Upper lobe of right lung (tissue), 1 donor: ENCODE results near the gene L3MBTL2. TPM values are rescaled to one million over a fixed set of nuclear protein-coding genes. Genes with fewer than 3 reads are reported as not detected.

Source experiments
- ATAC-seq: fragments of 200-7000 bp; cut with Tn5 transposase; one replicate; pipeline ENCODE4 v1.9.1; 2020; ENCODE audit warnings: mild to moderate bottlenecking, moderate library complexity
- DNase-seq: peaks from one replicate; pipeline ENCODE4 v3.0.0-alpha.2; 2020
- H3K27ac ChIP-seq: fragments of 200-600 bp; one replicate; pipeline ENCODE4 v1.8.0; 2022
- H3K27me3 ChIP-seq: fragments of 200-600 bp; one replicate; pipeline ENCODE4 v1.8.0; 2022; ENCODE audit warnings: mild to moderate bottlenecking
- H3K36me3 ChIP-seq: fragments of 200-600 bp; one replicate; pipeline ENCODE4 v1.8.0; 2022
- H3K4me1 ChIP-seq: fragments of 200-600 bp; one replicate; pipeline ENCODE4 v1.8.0; 2022
- H3K4me3 ChIP-seq: fragments of 200-600 bp; one replicate; pipeline ENCODE4 v1.8.0; 2022; ENCODE audit warnings: mild to moderate bottlenecking
- H3K9me3 ChIP-seq: fragments of 200-600 bp; one replicate; pipeline ENCODE4 v1.8.0; 2022
- CTCF ChIP-seq: fragments of 200-600 bp; IDR thresholded peaks from one replicate; pipeline ENCODE4 v1.8.0; 2022; ENCODE audit warnings: antibody characterized with exemption
- intact Hi-C: fragments of 100-400 bp; cut with DNase I; formaldehyde crosslinking; loops from one replicate; pipeline ENCODE4 v1.11.0; 2022
- total RNA-seq: library from RNA; stranded (reverse); fragmentation: NEBNext Ultra II Directional; extraction: Animal tissue kit (Norgen Biotek cat#: 25700); gene quantifications from one replicate; pipeline ENCODE4 v1.2.1, GENCODE V29; 2021
- donor health status: DM: no; HTN: yes; CAD: no; lungs with severe emphysema.

Gene L3MBTL2
- total RNA-seq, 1 donor from 2014 or later = 24.0 TPM

DNA sequence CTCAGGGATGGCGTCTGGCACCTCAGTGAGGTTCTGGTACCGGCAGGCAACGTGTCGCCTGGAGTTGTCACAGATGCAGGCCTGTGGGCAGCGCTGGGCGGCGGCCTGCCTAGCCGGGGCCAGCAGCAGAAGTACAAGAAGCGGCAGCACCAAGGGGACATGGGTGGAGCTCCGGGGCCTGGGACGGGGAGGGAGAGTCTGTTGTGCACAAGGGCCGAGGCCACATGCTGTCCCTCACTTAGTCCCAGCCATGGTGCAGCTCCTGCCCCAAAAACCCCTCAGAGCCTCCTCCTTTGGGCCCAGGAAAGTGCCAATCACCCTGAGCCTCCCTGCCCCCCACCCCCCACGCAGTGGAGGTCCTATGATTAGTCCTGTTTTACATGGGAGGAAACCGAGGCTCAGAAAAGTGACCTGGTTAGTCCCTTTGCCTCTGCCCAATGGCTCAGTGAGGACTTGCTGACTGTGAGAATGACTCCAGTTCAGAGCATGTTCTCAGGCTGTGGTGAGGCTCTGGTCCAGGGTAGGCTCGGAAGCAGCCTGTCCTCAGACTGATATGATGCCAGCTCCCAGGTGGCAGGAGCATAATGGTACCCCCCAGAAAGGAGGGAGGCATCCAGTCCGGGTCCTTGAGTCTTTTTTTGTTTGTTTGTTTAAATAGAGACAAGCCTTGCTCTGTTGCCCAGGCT lies 34.5 kb downstream of the L3MBTL2 start:
- TF ChIP-seq CTCF = no peak
- ATAC-seq = no peak
- Histone ChIP-seq H3K9me3 (no peaks in the 10 kb centered on the region), H3K27me3 (no peaks in the 10 kb centered on the region), H3K4me1 (peaks cover 8% of the 10 kb centered on the region), H3K36me3 (no peaks in the 10 kb centered on the region), H3K27ac (no peak overlapping the region), H3K4me3 (no peak overlapping the region)
- intact Hi-C loops = no loop called here
- no peak for DNase-seq

- Histone ChIP-seq H3K27me3 (no peaks in the 10 kb centered on the region), H3K27ac (no peak within 1 kb of the TSS), H3K9me3 (no peaks in the 10 kb centered on the region), H3K4me1 (peaks cover 8% of the 10 kb centered on the region), H3K4me3 (no peak within 1 kb of the TSS), H3K36me3 (peaks cover 4% of the 10 kb centered on the region)
- ATAC-seq (no peak), DNase-seq (no peak)
- TF ChIP-seq CTCF = no peak
- intact Hi-C loops = no loop called here
These were observed 35.4 kb downstream of the L3MBTL2 start, which contains the start of gene CHADL for GRCh38 chr22:41240377-41241132. TSS of gene CHADL (minus strand) at chr22:41240931. CDS start at chr22:41240881, 50 bp downstream.

DNA sequence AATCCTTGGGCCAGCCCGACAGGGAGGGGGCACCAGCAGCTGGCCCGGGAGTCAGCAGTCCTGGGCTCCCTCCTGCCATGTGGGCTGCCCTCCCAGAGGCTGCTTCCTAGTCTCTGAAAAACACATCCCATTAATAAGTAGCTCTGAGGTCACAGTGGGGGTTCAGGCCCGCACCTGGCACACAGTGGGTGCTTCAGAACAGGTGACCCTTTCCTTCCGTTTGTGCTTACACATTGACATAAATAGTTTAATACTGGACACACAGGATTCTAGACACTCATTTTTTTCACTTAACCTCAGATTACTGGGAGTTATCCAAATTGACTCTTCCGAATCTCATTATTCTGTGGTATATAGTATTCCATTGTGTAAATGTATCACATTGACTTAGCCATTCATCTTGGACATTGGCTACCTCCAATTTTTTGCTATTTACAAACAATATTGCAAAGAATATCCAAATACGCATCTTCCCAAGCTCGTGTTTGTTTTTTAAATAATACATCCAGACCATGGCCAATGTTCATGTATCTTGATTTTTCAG lies 36.1 kb downstream of the L3MBTL2 start:
- intact Hi-C loops = no loop called here
- H3K4me1 ChIP-seq = peaks cover 8% of the 10 kb centered on the region
- H3K9me3 ChIP-seq = no peaks in the 10 kb centered on the region
- no peak for DNase-seq
- peaks cover 10% of the 10 kb centered on the region for H3K36me3 ChIP-seq
- no peak for TF ChIP-seq CTCF
- ATAC-seq = no peak
- no peak overlapping the region for H3K27ac ChIP-seq
- no peak overlapping the region for H3K4me3 ChIP-seq
- no peaks in the 10 kb centered on the region for H3K27me3 ChIP-seq

- Histone ChIP-seq H3K27ac (no peak overlapping the region), H3K36me3 (peaks cover 21% of the 10 kb centered on the region), H3K9me3 (no peaks in the 10 kb centered on the region), H3K27me3 (no peaks in the 10 kb centered on the region), H3K4me3 (no peak overlapping the region), H3K4me1 (no peaks in the 10 kb centered on the region)
- TF ChIP-seq CTCF = no peak
- ATAC-seq (no peak), DNase-seq (no peak)
- intact Hi-C loops = no loop called here
These were observed 37.4 kb downstream of the L3MBTL2 start for GRCh38 chr22:41242396-41243117.

DNA sequence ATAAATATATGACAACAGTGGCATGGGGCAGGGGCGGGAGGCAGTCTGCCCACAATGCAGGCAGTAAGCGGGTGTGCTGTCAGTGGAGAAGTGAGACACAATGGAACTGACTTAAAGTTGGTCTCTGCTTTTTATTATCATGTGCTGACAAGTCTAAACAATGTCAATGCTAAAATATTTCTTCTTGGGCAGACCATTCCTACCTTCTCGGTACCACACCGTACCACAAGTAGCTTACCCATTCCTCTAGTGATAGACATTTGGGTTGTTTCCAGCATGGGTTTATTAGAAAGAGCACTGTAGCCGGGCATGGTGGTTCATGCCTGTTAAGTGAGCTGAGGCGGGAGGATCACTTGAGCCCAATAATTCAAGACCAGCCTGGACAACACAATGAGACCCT lies 38.2 kb downstream of the L3MBTL2 start:
- no peak for ATAC-seq
- Histone ChIP-seq H3K9me3 (no peaks in the 10 kb centered on the region), H3K4me1 (no peaks in the 10 kb centered on the region), H3K4me3 (no peak overlapping the region), H3K27me3 (no peaks in the 10 kb centered on the region), H3K27ac (no peak overlapping the region), H3K36me3 (peaks cover 29% of the 10 kb centered on the region)
- TF ChIP-seq CTCF = no peak
- intact Hi-C loops = no loop called here
- DNase-seq = no peak
